GM12865 (cell line): ENCODE data around the gene ADH4.
"Not testable (repeated sequence)": the region's sequence is repeated elsewhere in the genome, so short reads cannot be mapped to it uniquely, and the experiment has no call there.

Experiments used
- DNase-seq: peaks from one replicate; pipeline ENCODE4 v3.0.0; 2010; ENCODE audit warnings: low read depth
- H3K4me3 ChIP-seq: 2 replicates; pipeline ENCODE4 v1.5.1; 2011; ENCODE audit warnings: mild to moderate bottlenecking, low read depth, low read length, control low read depth
- TF ChIP-seq, protein P1 (sequence below): IDR thresholded peaks from 2 replicates; pipeline ENCODE4 v1.5.1; 2011; ENCODE audit warnings: low read length, control low read depth, low read depth, inconsistent platforms; ENCODE audit not compliant: insufficient read depth; ENCODE audit errors: missing control alignments

ADH4 gene

DNA sequence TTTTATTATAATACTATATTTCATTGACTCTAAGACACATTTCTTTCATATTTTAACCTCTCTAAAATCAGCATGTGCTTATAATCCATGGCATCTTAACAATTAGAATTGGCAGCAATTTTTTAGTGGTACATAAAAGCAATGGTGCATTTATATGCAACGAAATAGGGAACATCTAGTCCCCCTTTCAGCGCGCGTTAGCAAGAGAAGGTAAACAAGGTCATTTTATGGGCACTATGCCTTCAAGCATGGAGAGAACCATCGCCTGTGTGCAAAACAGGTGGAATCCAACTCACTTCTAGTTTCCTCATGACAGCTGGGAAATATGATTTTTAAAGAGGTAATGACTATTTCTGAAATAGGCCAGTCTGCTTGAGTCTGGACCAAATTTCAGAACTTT is 61.9 kb downstream of the ADH4 start:
- TF ChIP-seq, protein P1, sequence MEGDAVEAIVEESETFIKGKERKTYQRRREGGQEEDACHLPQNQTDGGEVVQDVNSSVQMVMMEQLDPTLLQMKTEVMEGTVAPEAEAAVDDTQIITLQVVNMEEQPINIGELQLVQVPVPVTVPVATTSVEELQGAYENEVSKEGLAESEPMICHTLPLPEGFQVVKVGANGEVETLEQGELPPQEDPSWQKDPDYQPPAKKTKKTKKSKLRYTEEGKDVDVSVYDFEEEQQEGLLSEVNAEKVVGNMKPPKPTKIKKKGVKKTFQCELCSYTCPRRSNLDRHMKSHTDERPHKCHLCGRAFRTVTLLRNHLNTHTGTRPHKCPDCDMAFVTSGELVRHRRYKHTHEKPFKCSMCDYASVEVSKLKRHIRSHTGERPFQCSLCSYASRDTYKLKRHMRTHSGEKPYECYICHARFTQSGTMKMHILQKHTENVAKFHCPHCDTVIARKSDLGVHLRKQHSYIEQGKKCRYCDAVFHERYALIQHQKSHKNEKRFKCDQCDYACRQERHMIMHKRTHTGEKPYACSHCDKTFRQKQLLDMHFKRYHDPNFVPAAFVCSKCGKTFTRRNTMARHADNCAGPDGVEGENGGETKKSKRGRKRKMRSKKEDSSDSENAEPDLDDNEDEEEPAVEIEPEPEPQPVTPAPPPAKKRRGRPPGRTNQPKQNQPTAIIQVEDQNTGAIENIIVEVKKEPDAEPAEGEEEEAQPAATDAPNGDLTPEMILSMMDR = no peak
- DNase-seq = no peak
- no peak overlapping the region for H3K4me3 ChIP-seq

DNA sequence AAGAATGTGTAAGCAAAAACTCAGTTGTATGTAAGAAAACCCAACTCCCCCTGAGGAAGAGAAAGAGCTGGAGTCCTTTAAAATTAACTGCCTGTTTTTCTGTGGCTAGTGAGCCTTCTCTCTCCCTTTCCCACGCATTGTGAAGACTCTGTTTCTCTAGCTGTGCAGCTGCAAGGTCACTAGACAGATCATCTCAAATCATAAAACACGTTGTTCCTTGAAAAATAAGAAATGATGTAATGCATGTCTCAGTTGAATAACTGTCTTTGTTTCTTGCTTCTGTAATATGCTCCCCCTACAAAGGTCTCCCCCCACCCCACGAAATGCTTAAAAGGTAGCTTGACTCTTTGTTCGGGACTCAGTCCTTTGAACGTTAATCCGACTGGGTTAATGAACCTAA is 63.2 kb downstream of the ADH4 start:
- not testable (repeated sequence) for H3K4me3 ChIP-seq, DNase-seq

DNA sequence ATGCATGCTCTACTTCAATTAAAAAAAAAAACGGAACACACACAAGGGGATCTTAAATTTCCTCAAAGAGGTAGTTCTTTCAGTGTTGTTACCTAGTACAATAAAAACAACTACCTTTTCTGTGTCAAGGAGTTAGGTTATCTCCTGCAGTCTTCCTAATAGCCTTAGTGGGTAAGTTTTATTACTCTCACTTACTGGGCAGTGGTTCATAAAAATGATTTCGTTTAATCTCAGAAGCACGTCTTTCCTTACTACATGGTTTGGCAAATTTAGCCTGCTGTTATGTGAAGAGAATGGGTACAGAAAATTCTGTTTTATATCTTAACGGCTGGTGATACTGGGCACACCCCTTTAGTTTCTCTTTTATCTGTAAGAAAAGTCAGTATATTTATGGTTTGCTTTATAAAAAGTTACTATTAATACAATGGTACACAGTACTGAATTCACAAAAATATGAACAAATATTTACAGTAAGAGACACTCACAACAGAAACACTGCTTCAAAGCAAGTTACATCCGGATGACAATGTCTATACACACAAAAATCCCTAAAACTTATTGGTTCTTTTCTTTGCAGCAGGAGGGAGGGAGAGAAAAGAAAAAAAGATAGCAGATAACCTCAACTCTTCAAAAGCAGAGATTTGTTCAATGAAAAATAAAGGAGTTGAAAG is 64.3 kb downstream of the ADH4 start:
- TF ChIP-seq, protein P1 = no peak
- no peak for DNase-seq
- H3K4me3 ChIP-seq = no peak overlapping the region

DNA sequence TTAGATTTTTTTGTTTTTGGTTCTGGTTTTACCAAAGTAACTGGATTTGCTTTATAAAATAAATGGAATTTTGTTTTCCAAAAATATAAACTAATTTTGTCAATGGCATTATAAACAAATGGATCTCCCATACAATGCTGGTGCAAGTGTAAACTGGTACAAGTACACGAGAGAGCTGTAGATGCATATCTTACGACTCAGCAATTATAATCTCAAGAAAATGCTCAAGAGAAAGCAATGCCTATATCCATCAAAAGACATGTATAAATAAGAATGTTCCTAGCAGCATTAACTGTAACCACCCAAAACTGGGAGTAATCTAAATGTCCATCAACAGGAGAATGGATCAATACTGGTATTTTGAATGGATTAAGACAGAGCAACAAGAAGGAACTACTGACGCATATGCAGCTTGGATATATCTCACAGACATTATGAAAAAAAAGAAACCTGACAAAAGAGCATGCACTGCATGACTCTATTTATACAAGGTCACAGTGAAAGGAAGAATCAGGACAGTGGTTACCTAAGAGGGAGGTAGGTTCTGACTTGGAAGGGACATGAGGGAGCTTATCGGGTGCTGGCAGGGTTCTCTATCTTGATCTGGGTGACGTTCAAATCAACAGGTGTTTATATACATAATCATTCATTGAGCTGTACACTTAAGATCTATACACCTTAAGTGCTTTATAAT is 65.0 kb downstream of the ADH4 start:
- DNase-seq = no peak
- H3K4me3 ChIP-seq = no peak overlapping the region
- TF ChIP-seq, protein P1 = no peak

DNA sequence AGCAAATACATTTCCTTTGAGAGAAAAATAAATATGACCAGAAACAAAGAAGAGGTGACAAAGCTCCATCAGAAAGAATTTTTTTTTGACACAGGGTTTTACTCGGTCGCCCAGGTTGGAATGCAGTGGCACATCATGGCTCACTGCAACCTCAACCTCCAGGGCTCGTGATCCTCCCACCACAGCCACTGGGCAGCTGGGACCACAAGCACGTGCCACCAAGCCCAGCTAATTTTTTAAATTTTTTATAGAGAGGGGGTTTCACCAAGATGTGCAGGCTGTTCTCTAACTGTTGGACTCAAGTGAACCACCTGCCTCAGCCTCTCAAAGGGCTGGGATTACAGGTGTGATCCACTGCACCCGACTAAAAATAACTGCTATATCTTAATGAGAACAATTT is 65.8 kb downstream of the ADH4 start:
- no peak for DNase-seq
- H3K4me3 ChIP-seq = no peak overlapping the region
- TF ChIP-seq, protein P1 = no peak

DNA sequence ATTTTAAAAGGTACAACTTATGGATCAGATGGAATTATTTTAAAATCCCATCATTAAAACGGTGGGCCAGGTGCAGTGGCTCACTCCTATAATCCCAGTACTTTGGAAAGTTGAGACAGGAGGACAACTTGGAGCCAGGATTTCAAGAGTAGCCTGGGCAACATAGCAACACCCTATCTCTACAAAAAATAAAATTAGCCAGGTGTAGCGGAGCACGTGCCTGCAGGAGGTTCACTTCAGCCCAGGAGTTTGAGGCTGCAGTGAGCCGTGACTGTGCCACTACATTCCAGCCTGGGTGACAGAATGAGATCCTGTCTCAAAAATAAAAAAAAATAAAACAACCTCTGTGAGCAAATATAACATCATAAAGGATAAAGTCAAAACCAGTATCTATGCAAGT is 66.9 kb downstream of the ADH4 start:
- DNase-seq = no peak
- TF ChIP-seq, protein P1 = no peak
- no peak overlapping the region for H3K4me3 ChIP-seq

DNA sequence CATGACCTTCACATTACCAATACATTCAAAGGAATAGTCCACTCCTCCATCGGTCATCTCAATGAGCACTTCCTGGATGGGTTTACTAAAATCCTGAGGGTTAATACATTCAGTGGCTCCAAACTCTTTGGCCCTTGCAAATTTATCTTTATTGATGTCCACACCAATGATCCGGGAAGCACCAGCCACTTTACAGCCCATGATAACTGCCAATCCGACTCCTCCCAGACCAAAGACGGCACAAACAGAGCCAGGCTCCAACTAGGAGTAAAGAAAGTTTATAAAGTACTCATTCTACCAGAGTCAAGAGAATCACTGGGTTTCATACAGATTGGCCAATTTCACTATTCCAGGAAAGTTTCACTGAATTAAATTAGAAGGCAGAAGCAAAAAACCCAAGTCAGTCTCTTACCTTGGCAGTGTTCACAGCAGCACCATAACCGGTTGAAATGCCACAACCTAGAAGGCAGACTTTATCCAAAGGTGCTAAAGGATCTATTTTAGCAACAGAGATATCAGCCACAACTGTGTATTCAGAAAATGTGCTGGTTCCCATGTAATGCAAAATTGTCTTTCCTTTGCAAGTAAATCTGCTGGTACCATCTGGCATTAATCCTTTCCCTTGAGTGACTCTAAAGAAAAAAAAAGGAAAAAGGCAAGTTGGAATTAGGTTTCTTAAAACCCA is 67.7 kb downstream of the ADH4 start:
- no peak for DNase-seq
- no peak overlapping the region for H3K4me3 ChIP-seq
- TF ChIP-seq, protein P1 = no peak
